ENCODE data around the gene CYP26A1. TPM values are rescaled to one million over a fixed set of nuclear protein-coding genes. Genes with fewer than 3 reads are reported as not detected.

CYP26A1 gene
- total and polyA plus RNA-seq, 7 donors, result 0.04 TPM; not detected in 6

- no peak for TF ChIP-seq CTCF (IDR thresholded peaks at IDR 0.05)
These were observed 14.2 kb downstream of the CYP26A1 start for GRCh38 chr10:93087846-93088245.

GRCh38 chr10:93088466-93088865 lies 14.8 kb downstream of the CYP26A1 start:
- no peak overlapping the region for H3K27ac ChIP-seq
- no peak for TF ChIP-seq CTCF (IDR thresholded peaks at IDR 0.05)
- no peaks in the 10 kb centered on the region for H3K9me3 ChIP-seq
- DNase-seq (no peak), ATAC-seq (no peak)
- no peaks in the 10 kb centered on the region for H3K36me3 ChIP-seq (ENCODE audit: insufficient read depth in 1 of 2, low read depth in 1 of 2)
- no peak overlapping the region for H3K4me3 ChIP-seq
- 64 to 70% (median 66%) methylated on average over 4 of the region's 4 CpGs for WGBS, 3 donors
- H3K4me1 ChIP-seq, result no peaks in the 10 kb centered on the region
- peaks cover 0 to 2% (median 0%) of the 10 kb centered on the region in 3 donors for H3K27me3 ChIP-seq (ENCODE audit: insufficient read depth in 3 of 3, low read length in 2 of 3)
- intact Hi-C loops (cut with DNase I), result loop anchor here (10.0 kb wide), 2 partner anchors 256 to 416 kb away; no protein-coding TSS in a partner anchor

More at GRCh38 chr10:93087846-93088245, 14.2 kb downstream of the CYP26A1 start:
- Histone ChIP-seq H3K27ac (no peak overlapping the region), H3K27me3 (ENCODE audit: insufficient read depth in 3 of 3, low read length in 2 of 3) (peaks cover 0 to 2% (median 0%) of the 10 kb centered on the region in 3 donors), H3K9me3 (no peaks in the 10 kb centered on the region), H3K4me3 (no peak overlapping the region), H3K36me3 (ENCODE audit: insufficient read depth in 1 of 2, low read depth in 1 of 2) (no peaks in the 10 kb centered on the region), H3K4me1 (no peaks in the 10 kb centered on the region)
- intact Hi-C loops (cut with DNase I), result loop anchor here (10.0 kb wide), 2 partner anchors 257 to 417 kb away; no protein-coding TSS in a partner anchor
- DNase-seq, result no peak
- ATAC-seq, result no peak
- WGBS, 3 donors, result 66 to 67% (median 66%) methylated on average over 3 of the region's 3 CpGs

- DNase-seq, result no peak
- no peaks in the 10 kb centered on the region for H3K4me1 ChIP-seq
- intact Hi-C loops (cut with DNase I), result no loop called here
- no peaks in the 10 kb centered on the region for H3K9me3 ChIP-seq
- no peaks in the 10 kb centered on the region for H3K36me3 ChIP-seq (ENCODE audit: insufficient read depth in 1 of 2, low read depth in 1 of 2)
- H3K4me3 ChIP-seq, result no peak overlapping the region
- WGBS, 3 donors, result 81 to 86% (median 84%) methylated on average over 2 of the region's 2 CpGs
- TF ChIP-seq CTCF (IDR thresholded peaks at IDR 0.05), result no peak
- peaks cover 0 to 2% (median 0%) of the 10 kb centered on the region in 3 donors for H3K27me3 ChIP-seq (ENCODE audit: insufficient read depth in 3 of 3, low read length in 2 of 3)
- H3K27ac ChIP-seq, result no peak overlapping the region
- no peak for ATAC-seq
These were observed 16.9 kb downstream of the CYP26A1 start for GRCh38 chr10:93090619-93091018.

- no peak for ATAC-seq
These were observed 18.3 kb downstream of the CYP26A1 start for GRCh38 chr10:93091960-93092359.

More at GRCh38 chr10:93091960-93092359, 18.3 kb downstream of the CYP26A1 start:
- no peaks in the 10 kb centered on the region for H3K4me1 ChIP-seq
- H3K36me3 ChIP-seq (ENCODE audit: insufficient read depth in 1 of 2, low read depth in 1 of 2), result no peaks in the 10 kb centered on the region
- no peak for TF ChIP-seq CTCF (IDR thresholded peaks at IDR 0.05)
- intact Hi-C loops (cut with DNase I), result no loop called here
- no peak for DNase-seq
- no peaks in the 10 kb centered on the region for H3K27me3 ChIP-seq (ENCODE audit: insufficient read depth in 3 of 3, low read length in 2 of 3)
- H3K9me3 ChIP-seq, result no peaks in the 10 kb centered on the region
- no peak overlapping the region for H3K27ac ChIP-seq
- H3K4me3 ChIP-seq, result no peak overlapping the region
- 93 to 95% (median 94%) methylated on average over 3 of the region's 3 CpGs for WGBS, 3 donors

All from psoas muscle (tissue), 8 donors.